Measurements from ENCODE around the gene PLS1.
"Not testable (repeated sequence)": the region's sequence is repeated elsewhere in the genome, so short reads cannot be mapped to it uniquely, and the experiment has no call there.

PLS1 gene

DNA sequence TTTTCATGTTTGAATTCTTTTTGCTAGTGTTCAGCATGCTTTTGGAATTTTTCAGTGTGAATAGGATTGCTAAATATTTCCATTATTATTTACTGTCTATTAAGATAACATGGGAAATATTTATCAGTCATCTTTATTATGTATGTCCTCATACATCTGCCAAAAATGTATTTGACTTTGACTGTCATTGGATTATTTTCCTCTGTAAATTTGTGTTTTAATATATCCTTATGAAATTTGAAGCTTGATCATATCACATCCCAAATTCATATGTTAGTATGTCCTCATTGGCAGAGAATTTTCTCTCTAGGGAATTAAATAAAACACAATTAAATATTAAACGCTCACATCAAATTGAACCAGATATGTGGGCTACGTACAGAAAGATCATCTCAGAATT lies 95.3 kb downstream of the PLS1 start:
- no peak for TF ChIP-seq CTCF (conservative IDR thresholded peaks at IDR 0.05; ENCODE audit: low read depth, low read length)
- no peak for DNase-seq (ENCODE audit: low read depth)
- H3K4me3 ChIP-seq (ENCODE audit: low read length), result no peak overlapping the region

- TF ChIP-seq CTCF (conservative IDR thresholded peaks at IDR 0.05; ENCODE audit: low read depth, low read length), result no peak
- no peak for DNase-seq (ENCODE audit: low read depth)
- H3K4me3 ChIP-seq (ENCODE audit: low read length), result no peak overlapping the region
Measured at GRCh38 chr3:142693136-142693853, 97.1 kb downstream of the PLS1 start.

- no peak overlapping the region for H3K4me3 ChIP-seq (ENCODE audit: low read length)
- TF ChIP-seq CTCF (conservative IDR thresholded peaks at IDR 0.05; ENCODE audit: low read depth, low read length), result no peak
- DNase-seq (ENCODE audit: low read depth), result no peak
Measured at GRCh38 chr3:142694225-142694624, 98.0 kb downstream of the PLS1 start.

DNA sequence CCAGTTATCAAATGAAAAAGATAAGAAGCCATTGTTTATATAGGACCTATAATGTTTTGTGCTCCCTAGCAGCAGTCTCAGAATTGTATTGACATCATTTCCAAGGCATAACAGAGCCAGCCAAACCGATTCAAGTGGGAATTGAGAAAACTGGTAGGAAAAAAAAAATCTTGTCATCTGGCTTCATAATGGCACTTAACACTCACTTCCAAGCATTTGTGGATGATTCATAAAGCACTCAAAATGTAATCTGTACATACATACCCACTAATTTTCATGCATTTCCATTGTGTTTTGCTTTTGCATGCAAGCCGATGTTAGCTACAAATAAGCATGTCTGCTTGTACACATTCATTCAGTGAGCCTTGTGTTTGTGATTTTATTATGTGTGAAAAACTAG lies 109.0 kb downstream of the PLS1 start:
- H3K4me3 ChIP-seq (ENCODE audit: low read length), result no peak overlapping the region
- no peak for DNase-seq (ENCODE audit: low read depth)
- no peak for TF ChIP-seq CTCF (conservative IDR thresholded peaks at IDR 0.05; ENCODE audit: low read depth, low read length)

- DNase-seq (ENCODE audit: low read depth), result no peak
- no peak overlapping the region for H3K4me3 ChIP-seq (ENCODE audit: low read length)
- no peak for TF ChIP-seq CTCF (conservative IDR thresholded peaks at IDR 0.05; ENCODE audit: low read depth, low read length)
Measured at GRCh38 chr3:142706321-142707127, 110.3 kb downstream of the PLS1 start.

DNA sequence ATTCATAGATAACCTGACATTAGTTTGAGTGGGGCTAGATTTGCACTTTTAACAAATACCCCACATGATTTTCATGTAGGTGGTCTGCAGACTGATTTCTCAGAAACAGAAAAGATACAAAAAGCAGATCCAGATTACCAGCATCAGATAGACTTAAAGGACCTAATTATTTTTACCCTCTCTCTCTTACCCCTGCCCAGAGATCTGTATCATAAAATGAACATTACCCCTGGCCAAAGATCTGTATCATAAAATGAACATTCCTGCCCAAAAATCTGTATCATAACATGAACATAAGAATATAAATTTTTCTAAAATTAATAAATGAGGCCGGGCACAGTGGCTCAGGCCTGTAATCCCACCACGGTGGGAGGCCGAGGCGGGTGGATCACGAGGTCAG lies 113.0 kb downstream of the PLS1 start:
- H3K4me3 ChIP-seq (ENCODE audit: low read length), result no peak overlapping the region
- DNase-seq (ENCODE audit: low read depth), result no peak
- TF ChIP-seq CTCF (conservative IDR thresholded peaks at IDR 0.05; ENCODE audit: low read depth, low read length), result no peak

GRCh38 chr3:142714882-142715281 lies 118.7 kb downstream of the PLS1 start:
- not testable (repeated sequence) for H3K4me3 ChIP-seq (ENCODE audit: low read length); DNase-seq (ENCODE audit: low read depth)

All from retinal pigment epithelial cell (primary cell).